Activated CD8-positive, alpha-beta memory T cell treated with anti-CD3 and anti-CD28 coated beads, Interleukin-2, amount 50 U/mL, for 4 hours (primary cell): ENCODE measurements around the gene ZC3H12A.

Experiments used
- DNase-seq: peaks from one replicate; pipeline ENCODE4 v3.0.0-alpha.2; 2020

ZC3H12A gene

GRCh38 chr1:37474046-37474696, at the start of gene ZC3H12A:
TSS of gene ZC3H12A (plus strand) at chr1:37474580. CDS start at chr1:37475497, 917 bp downstream.
- DNase-seq = peak; percentile 95

- DNase-seq = no peak
These were observed 49.2 kb upstream of the ZC3H12A start for GRCh38 chr1:37425221-37425620.

- DNase-seq = no peak
These were observed 45.4 kb upstream of the ZC3H12A start for GRCh38 chr1:37429029-37429428.

- DNase-seq = no peak
These were observed 44.0 kb upstream of the ZC3H12A start for GRCh38 chr1:37430103-37430985.

- no peak for DNase-seq
These were observed 41.7 kb upstream of the ZC3H12A start for GRCh38 chr1:37432716-37433115.

GRCh38 chr1:37433171-37433570, 41.2 kb upstream of the ZC3H12A start:
- DNase-seq = no peak

GRCh38 chr1:37434292-37435225, 39.8 kb upstream of the ZC3H12A start:
- DNase-seq = peak; percentile 75

- DNase-seq = no peak
These were observed 37.3 kb upstream of the ZC3H12A start for GRCh38 chr1:37437087-37437486.

- no peak for DNase-seq
These were observed 36.1 kb upstream of the ZC3H12A start for GRCh38 chr1:37438037-37438868.

GRCh38 chr1:37438869-37439343, 35.5 kb upstream of the ZC3H12A start:
- DNase-seq = no peak

- no peak for DNase-seq
These were observed 34.9 kb upstream of the ZC3H12A start for GRCh38 chr1:37439349-37439995.

- no peak for DNase-seq
These were observed 32.9 kb upstream of the ZC3H12A start for GRCh38 chr1:37441490-37441889.

- DNase-seq = no peak
These were observed 32.2 kb upstream of the ZC3H12A start for GRCh38 chr1:37442139-37442538.

- DNase-seq = no peak
These were observed 31.7 kb upstream of the ZC3H12A start for GRCh38 chr1:37442644-37443043.

- DNase-seq = no peak
These were observed 27.5 kb upstream of the ZC3H12A start for GRCh38 chr1:37446874-37447273.

GRCh38 chr1:37448185-37448584, 26.2 kb upstream of the ZC3H12A start:
- DNase-seq = no peak

- no peak for DNase-seq
These were observed 25.5 kb upstream of the ZC3H12A start for GRCh38 chr1:37448691-37449417.

- DNase-seq = no peak
These were observed 24.4 kb upstream of the ZC3H12A start for GRCh38 chr1:37449936-37450335.

GRCh38 chr1:37452416-37452815, 22.0 kb upstream of the ZC3H12A start:
- no peak for DNase-seq

GRCh38 chr1:37453647-37454046, 20.7 kb upstream of the ZC3H12A start:
- DNase-seq = no peak

GRCh38 chr1:37455516-37455915, 18.9 kb upstream of the ZC3H12A start:
- DNase-seq = no peak
